Common myeloid progenitor, CD34-positive (primary cell): ENCODE data around the gene E2F7.

Experiments
- CTCF ChIA-PET: fragments of 350-600 bp; sonication (Branson Sonifier 250); formaldehyde crosslinking; loops from one replicate; lab custom pipeline; 2021; ENCODE audit warnings: antibody characterized with exemption; lab: Charles Lee
- POLR2A ChIA-PET: fragments of 350-600 bp; sonication (Branson Sonifier 250); formaldehyde crosslinking; loops from one replicate; lab custom pipeline; 2021; ENCODE audit warnings: antibody characterized with exemption; lab: Charles Lee
- DNase-seq, 3 donors: peaks; one replicate each; pipeline versions ENCODE4 v3.0.0 to v3.0.0-alpha.2; 2013
- H3K27ac ChIP-seq, 2 experiments: 1 replicate in 1 of 2; 2 replicates in 1 of 2; pipeline ENCODE4 v1.7.0; 2013; ENCODE audit warnings: inconsistent platforms in 2 of 2, low read length in 2 of 2, mild to moderate bottlenecking in 2 of 2, low read depth in 1 of 2, moderate library complexity in 1 of 2; ENCODE audit not compliant: severe bottlenecking in 2 of 2, insufficient read depth in 1 of 2, poor library complexity in 1 of 2
- H3K27me3 ChIP-seq, 5 experiments: replicated peaks in 2 of 5; 1 replicate in 3 of 5; 2 replicates in 2 of 5; pipeline versions ENCODE4 v1.6.1 to v1.7.0; 2013; ENCODE audit warnings: low read length in 4 of 5, mild to moderate bottlenecking in 2 of 5, moderate library complexity in 2 of 5, inconsistent platforms in 1 of 5; ENCODE audit not compliant: insufficient read depth in 5 of 5, control insufficient read depth in 4 of 5
- H3K36me3 ChIP-seq, 4 experiments: 1 replicate in 2 of 4; 2 replicates in 2 of 4; pipeline versions ENCODE4 v1.6.1 to v1.7.0; 2013; ENCODE audit warnings: low read length in 3 of 4, control low read depth in 1 of 4, mild to moderate bottlenecking in 1 of 4; ENCODE audit not compliant: control insufficient read depth in 4 of 4, insufficient read depth in 4 of 4
- H3K4me1 ChIP-seq, 4 experiments: 1 replicate in 3 of 4; 2 replicates in 1 of 4; pipeline versions ENCODE4 v1.6.1 to v1.7.1; 2013; ENCODE audit warnings: low read length in 3 of 4, mild to moderate bottlenecking in 3 of 4, control low read depth in 1 of 4, inconsistent platforms in 1 of 4, moderate library complexity in 1 of 4; ENCODE audit not compliant: control insufficient read depth in 4 of 4, insufficient read depth in 4 of 4; ENCODE audit errors: control extremely low read depth in 1 of 4
- H3K4me3 ChIP-seq, 7 experiments: 1 replicate in 4 of 7; 2 replicates in 3 of 7; pipeline versions ENCODE4 v1.5.1 to v1.7.0; 2013; ENCODE audit warnings: mild to moderate bottlenecking in 7 of 7, low read length in 6 of 7, moderate library complexity in 6 of 7, inconsistent platforms in 2 of 7, low read depth in 2 of 7, control low read depth in 1 of 7; ENCODE audit not compliant: insufficient read depth in 4 of 7, control insufficient read depth in 1 of 7; ENCODE audit errors: extremely low read depth in 1 of 7
- H3K9me3 ChIP-seq, 5 experiments: 1 replicate in 4 of 5; 2 replicates in 1 of 5; pipeline versions ENCODE4 v1.6.1 to v1.7.1; 2013; ENCODE audit warnings: low read length in 4 of 5, mild to moderate bottlenecking in 2 of 5, inconsistent platforms in 1 of 5, low read depth in 1 of 5, moderate library complexity in 1 of 5; ENCODE audit not compliant: control insufficient read depth in 4 of 5, insufficient read depth in 2 of 5; ENCODE audit errors: control extremely low read depth in 1 of 5
- WGBS: methylation state at CpG from one replicate; pipeline ENCODE4 v1.1.5; 2013; ENCODE audit not compliant: insufficient coverage; 5-methylcytosine and 5-hydroxymethylcytosine counted together

Gene E2F7

DNA sequence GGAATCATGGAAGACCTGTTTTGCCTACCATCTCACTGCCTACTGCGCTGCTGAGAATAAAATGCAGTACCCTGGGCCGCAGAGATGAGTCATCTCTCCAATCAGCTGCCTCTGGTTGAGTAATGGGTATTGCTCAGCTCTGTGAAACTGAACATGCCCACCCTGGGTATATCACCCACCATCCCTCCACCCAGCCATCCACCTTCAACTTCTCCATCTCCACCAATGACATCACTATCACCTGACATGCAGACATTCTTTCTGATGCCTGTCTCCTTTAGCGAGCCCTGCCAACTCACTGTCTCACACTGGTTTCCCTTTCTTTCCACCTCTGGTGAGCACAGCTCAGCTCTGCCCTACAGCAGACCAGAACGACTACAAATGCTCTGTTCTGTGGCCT lies 33.6 kb downstream of the E2F7 start:
- H3K36me3 ChIP-seq = peaks cover 0 to 56% (median 16%) of the 10 kb centered on the region in 4 experiments
- H3K27me3 ChIP-seq = no peaks in the 10 kb centered on the region
- H3K4me3 ChIP-seq = no peak overlapping the region
- ChIA-PET POLR2A (no interaction called here), CTCF (interaction anchor here (0.6 kb wide), 1 partner anchor 325 kb away, joined by 3 read pairs; no protein-coding TSS in a partner anchor)
- WGBS = 97% methylated on average over 3 of the region's 4 CpGs
- H3K4me1 ChIP-seq = no peaks in the 10 kb centered on the region
- no peaks in the 10 kb centered on the region for H3K9me3 ChIP-seq
- no peak overlapping the region for H3K27ac ChIP-seq
- no peak for DNase-seq

GRCh38 chr12:77025782-77026314 lies 39.5 kb downstream of the E2F7 start:
- Histone ChIP-seq H3K27me3 (no peaks in the 10 kb centered on the region), H3K36me3 (peaks cover 0 to 59% (median 10%) of the 10 kb centered on the region in 4 experiments), H3K4me1 (peaks cover 0 to 2% (median 0%) of the 10 kb centered on the region in 4 experiments), H3K4me3 (no peak overlapping the region), H3K9me3 (no peaks in the 10 kb centered on the region), H3K27ac (no peak overlapping the region)
- no peak for DNase-seq
- WGBS = 94% methylated on average over 6 of the region's 6 CpGs
- CTCF ChIA-PET = interaction anchor here (1.1 kb wide), 1 partner anchor 24 kb away, joined by 3 read pairs; no protein-coding TSS in a partner anchor
- POLR2A ChIA-PET = no interaction called here

GRCh38 chr12:77023501-77023900 lies 41.9 kb downstream of the E2F7 start:
- Histone ChIP-seq H3K4me1 (peaks cover 0 to 2% (median 0%) of the 10 kb centered on the region in 4 experiments), H3K4me3 (peak overlapping the region in 3 of 7 experiments; percentile 54 to 66 (median 65)), H3K27ac (no peak overlapping the region), H3K9me3 (no peaks in the 10 kb centered on the region), H3K27me3 (no peaks in the 10 kb centered on the region), H3K36me3 (peaks cover 0 to 47% (median 5%) of the 10 kb centered on the region in 4 experiments)
- CTCF ChIA-PET = interaction anchor here (0.6 kb wide), 1 partner anchor 9 kb away, joined by 3 read pairs; no protein-coding TSS in a partner anchor
- POLR2A ChIA-PET = no interaction called here
- DNase-seq = peak; percentile 5 to 61 (median 51)
- WGBS = 67% methylated on average over 5 of the region's 6 CpGs

- POLR2A ChIA-PET = no interaction called here
- Histone ChIP-seq H3K27me3 (no peaks in the 10 kb centered on the region), H3K4me3 (no peak overlapping the region), H3K36me3 (peaks cover 0 to 30% (median 5%) of the 10 kb centered on the region in 4 experiments), H3K27ac (no peak overlapping the region), H3K9me3 (peaks cover 0 to 6% (median 0%) of the 10 kb centered on the region in 5 experiments), H3K4me1 (peaks cover 0 to 2% (median 0%) of the 10 kb centered on the region in 4 experiments)
- 100% methylated on average over 2 of the region's 2 CpGs for WGBS
- CTCF ChIA-PET = interaction anchor here (1.6 to 2.7 kb wide), 2 partner anchors 9 to 10 kb away, joined by 4 to 15 read pairs; no protein-coding TSS in a partner anchor
- no peak for DNase-seq
Measured at GRCh38 chr12:77019920-77020319, 45.4 kb downstream of the E2F7 start.

DNA sequence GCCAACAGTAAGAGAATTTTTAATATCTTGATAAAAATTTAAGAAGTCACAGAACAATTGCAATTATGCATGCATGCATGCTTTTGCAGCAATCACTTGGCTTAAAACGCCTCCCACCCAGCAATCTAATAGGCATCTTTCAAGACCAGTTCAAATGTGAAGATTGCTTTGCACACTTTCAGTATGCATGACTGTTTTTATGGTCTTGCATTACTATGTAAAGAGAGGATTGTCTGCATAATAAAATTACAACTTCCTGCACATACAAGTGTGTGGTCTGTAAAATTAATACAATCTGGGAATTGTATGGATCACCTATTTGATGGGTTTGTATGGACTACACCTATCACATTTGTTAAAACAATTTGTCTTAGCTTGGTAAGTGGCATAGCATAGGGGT lies 48.8 kb downstream of the E2F7 start:
- H3K9me3 ChIP-seq = peaks cover 0 to 6% (median 0%) of the 10 kb centered on the region in 5 experiments
- H3K27me3 ChIP-seq = no peaks in the 10 kb centered on the region
- no CpG with 5 or more reads among the region's 1 CpG for WGBS
- POLR2A ChIA-PET = no interaction called here
- H3K4me3 ChIP-seq = no peak overlapping the region
- CTCF ChIA-PET = interaction anchor here (1.1 kb wide), 1 partner anchor 9 kb away, joined by 3 read pairs; no protein-coding TSS in a partner anchor
- DNase-seq = no peak
- no peak overlapping the region for H3K27ac ChIP-seq
- H3K4me1 ChIP-seq = no peaks in the 10 kb centered on the region
- H3K36me3 ChIP-seq = peaks cover 0 to 14% (median 4%) of the 10 kb centered on the region in 4 experiments

DNA sequence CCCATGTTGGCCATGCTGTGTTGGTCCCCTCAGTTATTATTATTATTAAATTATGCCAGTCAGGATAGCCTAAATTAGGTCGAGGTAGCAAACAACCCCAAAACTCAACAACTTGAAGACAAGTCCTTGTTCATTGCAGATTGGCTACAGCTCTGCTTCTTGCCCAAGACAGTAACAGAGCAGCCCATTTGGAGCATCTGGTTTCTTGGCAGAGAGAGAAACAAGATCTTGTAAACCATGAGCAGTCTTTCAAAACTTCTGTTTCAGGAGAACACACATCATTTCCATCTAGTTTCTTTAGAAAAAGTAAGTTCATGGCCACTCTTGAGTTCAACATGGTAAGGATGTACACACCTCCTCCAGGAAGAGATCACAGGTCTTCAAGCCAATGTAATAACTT lies 52.3 kb downstream of the E2F7 start:
- WGBS = 80% methylated on average over 1 of the region's 1 CpG
- DNase-seq = no peak
- Histone ChIP-seq H3K27ac (no peak overlapping the region), H3K4me3 (no peak overlapping the region), H3K9me3 (peaks cover 0 to 6% (median 0%) of the 10 kb centered on the region in 5 experiments), H3K4me1 (peaks cover 0 to 5% (median 0%) of the 10 kb centered on the region in 4 experiments), H3K27me3 (no peaks in the 10 kb centered on the region), H3K36me3 (peaks cover 0 to 3% (median 0%) of the 10 kb centered on the region in 4 experiments)
- ChIA-PET CTCF (interaction anchor here (0.7 to 1.2 kb wide), 3 partner anchors 7 to 17 kb away, joined by 3 to 5 read pairs (median 3); no protein-coding TSS in a partner anchor), POLR2A (no interaction called here)
